ENCODE measurements around the gene IER5.

- TF ChIP-seq CTCF (conservative IDR thresholded peaks at IDR 0.05; ENCODE audit: low read depth, low read length) (no peak), EZH2 (IDR thresholded peaks at IDR 0.05; ENCODE audit: low read length, unreplicated experiment) (no peak), EZH2phosphoT487 (IDR thresholded peaks at IDR 0.05; ENCODE audit: borderline replicate concordance, low read length) (no peak)
Measured at GRCh38 chr1:181140398-181140797, 51.9 kb downstream of the IER5 start.
